GM12873 (cell line): ENCODE measurements around the gene LY86.

Source experiments
- CTCF ChIP-seq: IDR thresholded peaks from 2 replicates; pipeline ENCODE4 v1.5.1; 2012; ENCODE audit warnings: low read depth, mild to moderate bottlenecking, moderate library complexity, low read length, control low read depth; ENCODE audit not compliant: insufficient read depth; ENCODE audit errors: missing control alignments

LY86 gene

GRCh38 chr6:6609450-6609849 lies 20.9 kb downstream of the LY86 start:
- no peak for TF ChIP-seq CTCF

GRCh38 chr6:6610031-6610591 lies 21.6 kb downstream of the LY86 start:
- TF ChIP-seq CTCF, result no peak

- no peak for TF ChIP-seq CTCF
These were observed 23.0 kb downstream of the LY86 start for GRCh38 chr6:6611486-6611885.

GRCh38 chr6:6612308-6612707 lies 23.8 kb downstream of the LY86 start:
- TF ChIP-seq CTCF, result no peak

- TF ChIP-seq CTCF, result no peak
These were observed 25.8 kb downstream of the LY86 start for GRCh38 chr6:6614096-6614982.

- TF ChIP-seq CTCF, result no peak
These were observed 26.4 kb downstream of the LY86 start for GRCh38 chr6:6614983-6615349.

GRCh38 chr6:6616656-6617055 lies 28.1 kb downstream of the LY86 start:
- TF ChIP-seq CTCF, result no peak
